Suprapubic skin (tissue), 4 donors: ENCODE measurements around the gene TMPRSS7. TPM values are rescaled to one million over a fixed set of nuclear protein-coding genes. Genes with fewer than 3 reads are reported as not detected.

Experiments used
- DNase-seq, 2 donors: peaks; one replicate each; pipeline ENCODE4 v3.0.0-alpha.2; 2019; ENCODE audit warnings: low spot score in 2 of 2
- H3K27ac ChIP-seq: fragments of 200-600 bp; sonication (generic); one replicate; pipeline ENCODE4 v1.5.1; 2019
- H3K27me3 ChIP-seq: fragments of 200-600 bp; sonication (generic); one replicate; pipeline ENCODE4 v1.5.1; 2019
- H3K36me3 ChIP-seq: fragments of 200-600 bp; sonication (generic); one replicate; pipeline ENCODE4 v1.5.1; 2019
- H3K4me1 ChIP-seq: fragments of 200-600 bp; sonication (generic); one replicate; pipeline ENCODE4 v1.5.1; 2019
- H3K4me3 ChIP-seq: fragments of 200-600 bp; sonication (generic); one replicate; pipeline ENCODE4 v1.5.1; 2019; ENCODE audit warnings: mild to moderate bottlenecking
- H3K9me3 ChIP-seq: fragments of 200-600 bp; sonication (generic); one replicate; pipeline ENCODE4 v1.5.1; 2019
- CTCF ChIP-seq, 2 donors: fragments of 200-600 bp in 1 of 2; fragments of 450-650 bp in 1 of 2; sonication (generic) in 1 of 2; IDR thresholded peaks; one replicate each; pipeline ENCODE4 v1.5.1; 2016 to 2019; ENCODE audit warnings: antibody characterized with exemption in 2 of 2, mild to moderate bottlenecking in 1 of 2, moderate library complexity in 1 of 2
- EP300 ChIP-seq: sonication (generic); formaldehyde crosslinking; IDR thresholded peaks from one replicate; pipeline ENCODE4 v1.6.1; 2017; ENCODE audit warnings: antibody characterized with exemption
- POLR2A ChIP-seq, 2 donors: fragments of 450-650 bp; IDR thresholded peaks; one replicate each; pipeline ENCODE4 v1.6.1; 2017; ENCODE audit warnings: antibody characterized with exemption in 2 of 2, mild to moderate bottlenecking in 2 of 2, moderate library complexity in 2 of 2
- POLR2AphosphoS5 ChIP-seq, 3 donors: sonication (generic); formaldehyde crosslinking; IDR thresholded peaks; one replicate each; pipeline ENCODE4 v1.6.1; 2017; ENCODE audit warnings: antibody characterized with exemption in 3 of 3
- WGBS: methylation state at CpG from one replicate; pipeline ENCODE4 v1.1.5; 2018; 5-methylcytosine and 5-hydroxymethylcytosine counted together
- total RNA-seq, 4 donors: library from RNA; depleted of rRNA; stranded (reverse); fragments of >200 nt; gene quantifications; one replicate each; pipeline ENCODE4 v1.1.0, GENCODE V29; 2016

TMPRSS7 gene
- total RNA-seq, 4 donors from 2014 or later: 0.40 to 1.0 (median 0.49) TPM; not detected in 1

DNA sequence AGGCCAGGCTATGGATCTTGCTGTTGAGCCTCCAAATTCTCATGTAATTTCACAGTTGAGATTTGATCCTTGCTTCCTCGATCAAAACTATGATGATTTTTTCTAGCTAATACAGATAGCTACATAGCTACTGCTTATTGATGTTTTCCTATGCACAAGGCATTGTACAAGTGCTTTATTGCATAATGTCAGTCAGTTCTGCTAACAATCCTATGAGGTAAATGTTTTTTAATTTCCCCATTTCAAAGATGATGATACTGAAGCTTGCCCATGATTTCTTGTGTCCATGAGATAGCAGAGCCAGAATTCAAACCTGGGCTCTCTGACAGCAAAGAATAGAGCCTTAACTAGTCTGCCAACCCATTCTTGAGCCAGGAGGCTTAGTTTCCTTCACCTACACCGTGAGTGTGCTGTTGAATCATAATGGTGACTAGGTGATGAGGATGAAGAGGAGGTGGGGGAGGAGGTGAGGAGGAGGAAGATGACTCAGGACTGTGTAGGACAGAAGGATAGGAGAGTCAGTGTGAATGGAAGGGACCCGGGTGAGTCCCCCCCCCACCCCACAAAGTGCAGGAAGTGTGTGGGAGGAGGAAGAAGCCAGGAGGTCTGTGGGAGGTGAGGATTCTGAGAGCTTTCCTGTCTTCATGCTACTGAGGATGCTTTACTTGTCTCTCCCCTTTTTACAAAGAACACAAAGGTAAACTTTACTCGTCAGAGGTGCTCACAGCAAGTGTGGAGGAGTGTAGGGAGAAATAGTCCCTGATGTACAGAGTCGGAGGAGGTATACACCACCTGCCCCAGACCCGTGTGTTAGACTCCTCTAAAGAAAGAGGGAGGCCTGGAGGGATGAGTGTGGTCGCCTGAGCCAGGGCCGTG lies 32.2 kb upstream of the TMPRSS7 start:
- Histone ChIP-seq H3K27ac (no peak overlapping the region), H3K4me1 (peaks cover 11% of the 10 kb centered on the region)
- 84% methylated on average over 8 of the region's 8 CpGs for WGBS

GRCh38 chr3:112003321-112004080 lies 31.0 kb upstream of the TMPRSS7 start:
- DNase-seq: no peak
- Histone ChIP-seq H3K27me3 (no peaks in the 10 kb centered on the region), H3K36me3 (no peaks in the 10 kb centered on the region), H3K27ac (no peak overlapping the region), H3K4me1 (peaks cover 10% of the 10 kb centered on the region), H3K9me3 (no peaks in the 10 kb centered on the region), H3K4me3 (no peak overlapping the region)
- WGBS: 68% methylated on average over 4 of the region's 4 CpGs
- TF ChIP-seq EP300: no peak
- no peak for TF ChIP-seq POLR2A (IDR thresholded peaks at IDR 0.05)
- TF ChIP-seq CTCF (IDR thresholded peaks at IDR 0.05): no peak
- no peak for TF ChIP-seq POLR2AphosphoS5 (IDR thresholded peaks at IDR 0.05)

More for the DNA sequence above, 32.2 kb upstream of the TMPRSS7 start:
- TF ChIP-seq POLR2A (IDR thresholded peaks at IDR 0.05): no peak
- TF ChIP-seq EP300: no peak
- no peak for TF ChIP-seq POLR2AphosphoS5 (IDR thresholded peaks at IDR 0.05)
- no peak for TF ChIP-seq CTCF (IDR thresholded peaks at IDR 0.05)
- DNase-seq: no peak
- H3K27me3 ChIP-seq: peaks cover 3% of the 10 kb centered on the region
- no peaks in the 10 kb centered on the region for H3K9me3 ChIP-seq
- no peaks in the 10 kb centered on the region for H3K36me3 ChIP-seq
- no peak overlapping the region for H3K4me3 ChIP-seq

DNA sequence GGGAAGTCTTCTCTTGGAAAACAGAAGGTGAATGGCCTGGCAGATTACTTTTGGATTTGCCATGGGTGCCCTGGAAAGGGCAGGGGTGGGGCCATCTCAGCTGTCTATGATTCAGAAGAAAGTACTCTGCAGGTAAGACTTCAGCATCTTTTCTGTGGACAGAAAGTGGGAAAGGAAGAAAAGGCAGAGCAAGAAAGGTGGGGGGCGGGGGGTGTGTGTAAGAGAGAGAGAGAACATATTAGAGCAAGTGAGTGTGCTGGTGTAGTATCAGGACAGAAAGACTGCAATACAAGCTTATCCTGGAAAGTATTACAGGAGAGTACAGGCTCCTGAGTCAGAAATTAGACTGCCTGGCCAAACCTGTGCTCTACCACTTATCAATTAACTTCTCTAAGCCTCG lies 30.3 kb upstream of the TMPRSS7 start:
- Histone ChIP-seq H3K27ac (no peak overlapping the region), H3K36me3 (no peaks in the 10 kb centered on the region), H3K4me3 (no peak overlapping the region), H3K4me1 (peaks cover 3% of the 10 kb centered on the region), H3K9me3 (no peaks in the 10 kb centered on the region), H3K27me3 (no peaks in the 10 kb centered on the region)
- no peak for TF ChIP-seq CTCF (IDR thresholded peaks at IDR 0.05)
- no peak for TF ChIP-seq POLR2AphosphoS5 (IDR thresholded peaks at IDR 0.05)
- TF ChIP-seq POLR2A (IDR thresholded peaks at IDR 0.05): no peak
- no peak for TF ChIP-seq EP300
- 86% methylated on average over 2 of the region's 2 CpGs for WGBS
- DNase-seq: no peak

DNA sequence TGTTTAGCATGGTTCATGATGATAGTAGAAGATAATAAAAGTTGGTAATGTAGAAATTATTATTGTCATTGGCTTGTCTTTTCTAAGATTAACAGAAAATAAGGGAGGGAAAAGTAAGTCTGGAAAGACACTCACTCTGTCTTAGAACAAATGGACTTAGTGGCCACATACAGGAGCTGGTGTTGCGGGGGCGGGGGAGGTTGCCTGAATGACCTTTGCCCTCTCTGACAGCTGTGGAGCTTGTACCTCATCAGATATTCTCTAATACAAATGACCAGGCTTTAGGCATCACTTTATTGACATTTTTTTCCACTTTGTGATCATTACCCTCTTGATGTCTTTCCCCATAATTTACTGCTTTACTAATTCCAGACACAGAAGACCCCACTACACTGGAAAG lies 29.9 kb upstream of the TMPRSS7 start:
- Histone ChIP-seq H3K9me3 (no peaks in the 10 kb centered on the region), H3K27me3 (no peaks in the 10 kb centered on the region), H3K4me1 (no peaks in the 10 kb centered on the region), H3K4me3 (no peak overlapping the region), H3K27ac (no peak overlapping the region), H3K36me3 (no peaks in the 10 kb centered on the region)
- TF ChIP-seq EP300: no peak
- WGBS: 88% methylated on average over 2 of the region's 2 CpGs
- DNase-seq: no peak

DNA sequence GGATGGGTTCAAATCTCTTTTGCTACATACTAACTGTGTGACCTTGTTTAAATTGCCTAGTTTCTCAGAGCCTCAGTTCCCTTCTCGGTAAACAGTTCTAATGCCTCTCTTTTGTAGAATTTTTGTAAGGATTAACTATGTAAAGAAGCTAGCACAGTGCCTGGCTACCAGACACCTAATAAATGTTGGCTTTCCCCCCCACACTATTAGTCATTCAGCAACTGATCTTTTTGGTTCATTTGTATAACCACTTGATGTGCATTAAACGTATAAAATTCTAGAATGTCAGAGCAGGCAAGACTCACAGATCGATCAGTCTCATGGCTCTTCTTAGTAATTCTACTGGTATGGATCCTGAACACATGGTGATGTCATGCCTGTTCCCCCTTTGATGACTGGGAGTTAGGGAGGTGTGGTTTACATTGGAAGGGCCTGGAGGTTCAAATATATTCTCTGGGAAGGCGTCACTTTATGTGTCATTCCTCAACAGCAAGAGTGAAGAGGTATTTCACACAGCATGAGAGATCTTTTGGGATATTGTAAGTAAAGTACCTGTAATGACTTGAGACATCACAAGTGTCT lies 29.4 kb upstream of the TMPRSS7 start:
- 97% methylated on average over 4 of the region's 4 CpGs for WGBS
- DNase-seq: no peak
- H3K27me3 ChIP-seq: no peaks in the 10 kb centered on the region
- H3K9me3 ChIP-seq: no peaks in the 10 kb centered on the region
- H3K27ac ChIP-seq: no peak overlapping the region
- no peak for TF ChIP-seq POLR2AphosphoS5 (IDR thresholded peaks at IDR 0.05)
- TF ChIP-seq EP300: no peak
- TF ChIP-seq CTCF (IDR thresholded peaks at IDR 0.05): no peak
- TF ChIP-seq POLR2A (IDR thresholded peaks at IDR 0.05): no peak
- H3K4me1 ChIP-seq: no peaks in the 10 kb centered on the region
- H3K36me3 ChIP-seq: no peaks in the 10 kb centered on the region
- no peak overlapping the region for H3K4me3 ChIP-seq
